Osteoblast (primary cell): ENCODE results near the gene CYP2W1. TPM values are rescaled to one million over a fixed set of nuclear protein-coding genes. Genes with fewer than 3 reads are reported as not detected.

Experiments
- DNase-seq: peaks from one replicate; pipeline ENCODE4 v3.0.0; 2011; ENCODE audit warnings: low spot score, mixed read lengths; ENCODE audit not compliant: insufficient read length; ENCODE audit errors: missing footprints
- H2AFZ ChIP-seq: 2 replicates; pipeline ENCODE4 v1.6.0; 2011; ENCODE audit warnings: mild to moderate bottlenecking, low read length
- H3K27ac ChIP-seq: 2 replicates; pipeline ENCODE4 v1.5.1; 2011; ENCODE audit warnings: mild to moderate bottlenecking, low read depth, low read length, moderate library complexity
- H3K27me3 ChIP-seq: 2 replicates; pipeline ENCODE4 v1.6.0; 2012; ENCODE audit warnings: mild to moderate bottlenecking, control low read depth, inconsistent platforms, low read length, moderate library complexity; ENCODE audit not compliant: insufficient read depth
- H3K36me3 ChIP-seq: 2 replicates; pipeline ENCODE4 v1.5.1; 2011; ENCODE audit warnings: mild to moderate bottlenecking, low read length, control low read depth, moderate library complexity; ENCODE audit not compliant: insufficient read depth
- H3K4me1 ChIP-seq: 2 replicates; pipeline ENCODE4 v1.5.1; 2011; ENCODE audit warnings: mild to moderate bottlenecking, low read length, control low read depth, moderate library complexity; ENCODE audit not compliant: insufficient read depth
- H3K4me2 ChIP-seq: 2 replicates; pipeline ENCODE4 v1.6.0; 2011; ENCODE audit warnings: mild to moderate bottlenecking, low read length; ENCODE audit not compliant: insufficient read depth
- H3K4me3 ChIP-seq: fragments of 200-600 bp; sonication (generic); 3 replicates; pipeline ENCODE4 v1.5.1; 2012; ENCODE audit warnings: mild to moderate bottlenecking, low read length, inconsistent platforms; ENCODE audit not compliant: insufficient read depth
- H3K79me2 ChIP-seq: 2 replicates; pipeline ENCODE4 v1.6.0; 2012; ENCODE audit warnings: mild to moderate bottlenecking, low read length, control low read depth, inconsistent platforms; ENCODE audit not compliant: insufficient read depth
- H3K9me3 ChIP-seq: 2 replicates; pipeline ENCODE4 v1.5.1; 2011; ENCODE audit warnings: low read depth, low read length, control low read depth
- H4K20me1 ChIP-seq: 2 replicates; pipeline ENCODE4 v1.6.0; 2012; ENCODE audit warnings: mild to moderate bottlenecking, low read length, control low read depth; ENCODE audit not compliant: insufficient read depth
- total RNA-seq: library from RNA; depleted of rRNA; stranded (reverse); fragments of >200 nt; gene quantifications from 2 replicates; pipeline ENCODE4 v1.2.3, GENCODE V29; 2012
- TF ChIP-seq, protein P1 (sequence below): IDR thresholded peaks from 2 replicates; pipeline ENCODE4 v1.5.1; 2011; ENCODE audit warnings: mild to moderate bottlenecking, low read depth, low read length, moderate library complexity; ENCODE audit errors: extremely low read depth

Gene CYP2W1
- total RNA-seq, 1 donor = not detected

DNA sequence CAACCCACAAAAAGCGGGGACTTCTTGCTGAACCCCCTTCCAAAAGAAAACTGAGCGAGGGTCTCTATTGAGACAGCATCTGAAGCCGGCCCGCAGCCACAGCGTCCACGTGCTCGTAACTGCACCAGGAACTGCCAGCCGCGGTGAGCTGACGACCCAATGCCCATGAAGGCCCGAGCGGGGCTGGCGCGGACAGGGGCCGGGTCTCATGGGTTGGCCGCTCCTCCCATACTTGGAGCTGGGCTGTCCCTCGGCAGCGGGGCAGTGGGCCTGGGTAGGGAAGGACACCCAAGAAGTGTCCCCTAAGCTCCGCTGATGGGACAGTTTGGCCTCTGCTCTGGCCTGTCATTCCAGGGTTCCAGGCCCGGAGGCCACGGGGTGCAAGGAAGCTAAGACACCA, 22.3 kb downstream of the CYP2W1 start:
- Histone ChIP-seq H3K27ac (no peak overlapping the region), H3K4me2 (no peak overlapping the region), H3K4me3 (no peak overlapping the region), H3K36me3 (peaks cover 8% of the 10 kb centered on the region), H4K20me1 (peaks cover 29% of the 10 kb centered on the region), H2AFZ (no peak overlapping the region), H3K9me3 (no peaks in the 10 kb centered on the region), H3K79me2 (peaks cover 13% of the 10 kb centered on the region), H3K4me1 (no peaks in the 10 kb centered on the region), H3K27me3 (no peaks in the 10 kb centered on the region)
- no peak for DNase-seq
- TF ChIP-seq, protein P1, sequence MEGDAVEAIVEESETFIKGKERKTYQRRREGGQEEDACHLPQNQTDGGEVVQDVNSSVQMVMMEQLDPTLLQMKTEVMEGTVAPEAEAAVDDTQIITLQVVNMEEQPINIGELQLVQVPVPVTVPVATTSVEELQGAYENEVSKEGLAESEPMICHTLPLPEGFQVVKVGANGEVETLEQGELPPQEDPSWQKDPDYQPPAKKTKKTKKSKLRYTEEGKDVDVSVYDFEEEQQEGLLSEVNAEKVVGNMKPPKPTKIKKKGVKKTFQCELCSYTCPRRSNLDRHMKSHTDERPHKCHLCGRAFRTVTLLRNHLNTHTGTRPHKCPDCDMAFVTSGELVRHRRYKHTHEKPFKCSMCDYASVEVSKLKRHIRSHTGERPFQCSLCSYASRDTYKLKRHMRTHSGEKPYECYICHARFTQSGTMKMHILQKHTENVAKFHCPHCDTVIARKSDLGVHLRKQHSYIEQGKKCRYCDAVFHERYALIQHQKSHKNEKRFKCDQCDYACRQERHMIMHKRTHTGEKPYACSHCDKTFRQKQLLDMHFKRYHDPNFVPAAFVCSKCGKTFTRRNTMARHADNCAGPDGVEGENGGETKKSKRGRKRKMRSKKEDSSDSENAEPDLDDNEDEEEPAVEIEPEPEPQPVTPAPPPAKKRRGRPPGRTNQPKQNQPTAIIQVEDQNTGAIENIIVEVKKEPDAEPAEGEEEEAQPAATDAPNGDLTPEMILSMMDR = no peak

DNA sequence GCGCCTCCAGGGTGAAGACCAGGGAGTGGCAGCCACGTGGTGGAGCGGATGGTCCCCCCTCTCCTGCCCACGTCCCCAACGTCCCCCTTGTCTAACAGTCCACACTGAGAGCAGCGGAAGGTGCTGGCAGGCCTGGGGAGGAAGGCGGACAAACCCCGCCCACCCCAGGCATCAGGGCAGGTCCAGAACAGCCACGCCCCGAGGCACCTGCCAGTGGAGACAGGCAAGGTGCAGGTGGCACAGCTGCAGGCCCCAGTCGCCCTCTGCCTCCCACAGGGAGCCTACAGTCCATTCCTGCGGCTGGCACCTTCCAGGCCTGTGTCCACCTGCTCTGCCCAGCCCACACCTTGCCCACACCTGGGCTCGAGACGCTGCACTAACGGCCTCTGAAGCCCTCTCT, 24.9 kb downstream of the CYP2W1 start:
- no peak overlapping the region for H2AFZ ChIP-seq
- H3K4me2 ChIP-seq = no peak overlapping the region
- H3K79me2 ChIP-seq = peaks cover 38% of the 10 kb centered on the region
- H3K4me1 ChIP-seq = no peaks in the 10 kb centered on the region
- peaks cover 8% of the 10 kb centered on the region for H3K36me3 ChIP-seq
- no peak overlapping the region for H3K27ac ChIP-seq
- no peak for DNase-seq
- H3K27me3 ChIP-seq = no peaks in the 10 kb centered on the region
- no peaks in the 10 kb centered on the region for H3K9me3 ChIP-seq
- peaks cover 42% of the 10 kb centered on the region for H4K20me1 ChIP-seq
- TF ChIP-seq, protein P1 = no peak
- H3K4me3 ChIP-seq = no peak overlapping the region

DNA sequence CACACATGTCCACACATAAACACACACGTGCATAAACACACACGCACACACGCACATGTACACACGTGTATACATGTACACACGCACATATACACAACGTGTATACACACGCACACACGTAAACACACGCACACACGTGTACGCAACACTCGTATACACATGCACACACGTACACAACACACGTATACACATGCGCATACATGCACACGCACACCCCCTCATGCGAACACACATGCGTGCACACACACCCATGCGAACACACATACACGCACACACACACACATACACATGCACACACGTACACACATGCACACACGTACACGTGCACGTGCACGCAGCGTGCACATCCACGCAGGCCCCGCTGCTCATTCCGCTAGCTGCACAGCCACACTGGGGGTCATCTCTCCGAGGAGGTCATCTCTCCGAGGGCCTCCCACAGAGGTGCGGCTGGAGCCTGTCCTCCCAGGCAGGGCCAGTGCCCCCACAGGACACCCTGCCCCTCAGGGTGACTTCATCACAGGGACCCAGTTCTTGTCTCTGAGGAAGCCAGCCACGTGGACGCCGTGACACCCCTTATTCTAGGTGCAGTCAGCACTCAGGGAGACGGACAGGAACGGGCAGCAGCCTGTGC, 25.9 kb downstream of the CYP2W1 start:
- Histone ChIP-seq H3K79me2 (peaks cover 44% of the 10 kb centered on the region), H3K27ac (no peak overlapping the region), H4K20me1 (peaks cover 46% of the 10 kb centered on the region), H3K27me3 (no peaks in the 10 kb centered on the region), H3K4me2 (no peak overlapping the region), H3K4me3 (no peak overlapping the region), H3K36me3 (peaks cover 8% of the 10 kb centered on the region), H2AFZ (no peak overlapping the region), H3K4me1 (no peaks in the 10 kb centered on the region), H3K9me3 (no peaks in the 10 kb centered on the region)
- DNase-seq = no peak
- TF ChIP-seq, protein P1 = no peak

DNA sequence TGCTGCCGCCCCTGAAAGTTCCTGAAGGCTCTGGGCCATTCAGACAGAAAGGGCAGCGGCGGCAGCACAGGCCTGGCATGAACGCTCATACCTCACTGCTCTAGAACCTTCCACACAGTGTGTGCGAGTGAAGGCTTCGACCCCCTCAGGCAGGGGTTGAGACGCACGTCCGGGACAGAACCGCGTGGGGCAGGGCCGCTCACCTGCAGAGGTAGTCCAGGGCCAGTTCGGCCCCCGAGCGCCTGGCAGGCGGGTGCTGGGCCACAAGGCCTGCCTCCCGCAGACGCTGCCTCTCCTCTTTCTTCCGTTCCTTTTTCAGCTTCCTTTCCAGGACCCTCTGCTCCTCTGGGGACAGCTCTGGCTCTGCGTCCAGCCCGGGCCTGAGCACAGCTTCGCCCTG, 26.8 kb downstream of the CYP2W1 start:
- H3K79me2 ChIP-seq = peaks cover 53% of the 10 kb centered on the region
- H3K4me1 ChIP-seq = no peaks in the 10 kb centered on the region
- H3K9me3 ChIP-seq = no peaks in the 10 kb centered on the region
- no peak overlapping the region for H2AFZ ChIP-seq
- no peak overlapping the region for H3K4me2 ChIP-seq
- TF ChIP-seq, protein P1 = no peak
- peaks cover 55% of the 10 kb centered on the region for H4K20me1 ChIP-seq
- no peaks in the 10 kb centered on the region for H3K27me3 ChIP-seq
- no peak overlapping the region for H3K4me3 ChIP-seq
- H3K27ac ChIP-seq = no peak overlapping the region
- H3K36me3 ChIP-seq = peaks cover 8% of the 10 kb centered on the region
- no peak for DNase-seq
